ENCODE data around the gene PWWP2B. TPM values are rescaled to one million over a fixed set of nuclear protein-coding genes. Genes with fewer than 3 reads are reported as not detected.

Gene PWWP2B
- total and polyA plus RNA-seq, 9 of the 15 experiments (the other 6 are each of a cell fraction or from before 2014, with no cell fraction given), result 0.07 to 9.2 (median 1.6) TPM; not detected in 1

DNA sequence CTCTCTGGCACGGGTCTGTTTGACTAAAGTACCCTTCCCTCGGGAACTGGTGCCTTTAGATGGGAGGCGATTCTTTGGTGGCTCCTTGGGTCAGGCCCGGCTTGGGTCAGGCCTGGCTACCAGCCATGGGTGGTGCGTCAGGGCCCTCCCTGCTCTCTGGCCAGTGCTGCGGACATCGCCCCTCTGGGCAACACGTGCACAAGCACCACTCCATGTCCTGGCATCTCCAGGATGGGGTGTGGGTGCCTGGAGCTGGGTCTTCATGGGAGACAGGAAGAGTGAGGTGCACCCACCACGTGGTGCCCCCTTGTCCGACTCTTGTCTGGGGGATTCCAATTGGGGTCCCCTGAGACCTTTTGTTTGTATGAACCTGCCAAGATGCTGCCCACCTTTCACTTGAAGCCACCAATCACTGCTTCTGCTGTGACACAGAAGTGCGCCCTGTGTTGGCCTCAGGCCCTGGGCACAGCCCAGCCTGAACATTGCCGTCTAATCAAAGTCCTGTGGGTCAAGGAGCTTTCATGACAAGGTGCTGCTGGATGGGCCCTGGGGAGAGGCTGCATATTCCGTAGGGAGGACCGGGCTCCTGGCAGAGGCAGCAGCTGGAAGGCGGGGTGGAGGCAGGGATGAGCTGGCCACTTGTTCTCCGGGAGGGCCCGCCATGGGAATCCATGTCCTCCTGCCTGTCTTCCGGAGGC lies 11.1 kb upstream of the PWWP2B start:
- POLR2A ChIA-PET, result no interaction called here
- Histone ChIP-seq H3K9me1 (ENCODE audit: control insufficient read depth, insufficient read depth, low read length) (no peaks in the 10 kb centered on the region), H3K27ac (ENCODE audit: extremely low read depth, low read depth, low read length) (no peak overlapping the region), H3K27me3 (ENCODE audit: control insufficient read depth in 2 of 2, insufficient read depth in 2 of 2, low read length in 2 of 2) (peaks cover 0 to 4% of the 10 kb centered on the region in 2 experiments; a peak in 3 of 5 replicates), H3K9me3 (replicated peaks; ENCODE audit: control insufficient read depth, insufficient read depth, low read depth, low read length) (no peaks in the 10 kb centered on the region), H2AFZ (ENCODE audit: low read depth, low read length) (no peak overlapping the region), H3K4me2 (ENCODE audit: insufficient read depth, low read length) (no peak overlapping the region), H3K4me3 (no peak overlapping the region), H3K4me1 (replicated peaks in 1 of 2; ENCODE audit: control insufficient read depth in 2 of 2, insufficient read depth in 2 of 2, low read length in 2 of 2) (peaks cover 5 to 35% of the 10 kb centered on the region in 2 experiments), H3K9ac (ENCODE audit: insufficient read depth in 1 of 2, low read depth in 2 of 2, low read length in 2 of 2) (peak overlapping the region in 1 of 2 experiments; percentile 26; a peak in 1 of 4 replicates), H4K20me1 (replicated peaks; ENCODE audit: control insufficient read depth, insufficient read depth, low read length) (no peaks in the 10 kb centered on the region), H3K36me3 (ENCODE audit: control insufficient read depth, insufficient read depth, low read length) (no peaks in the 10 kb centered on the region), H3K79me2 (ENCODE audit: control insufficient read depth, insufficient read depth, low read length) (no peaks in the 10 kb centered on the region)
- intact Hi-C loops (cut with micrococcal nuclease) (no loop called here), in situ Hi-C loops (cut with MboI) (loop anchor here (10.0 kb wide), 1 partner anchor 249 kb away; no protein-coding TSS in a partner anchor)
- TF ChIP-seq ZNF583 (CRISPR knock-in tag; IDR thresholded peaks at IDR 0.05) (no peak), POLR3G (IDR thresholded peaks at IDR 0.05; ENCODE audit: extremely low read depth, insufficient read length, insufficient replicate concordance) (no peak), HDAC2 (IDR thresholded peaks at IDR 0.05) (no peak), TCF3 (CRISPR knock-in tag; IDR thresholded peaks at IDR 0.05) (no peak), ZNF79 (CRISPR knock-in tag; IDR thresholded peaks at IDR 0.05; ENCODE audit: low read depth) (no peak), XRCC4 (IDR thresholded peaks at IDR 0.05; ENCODE audit: extremely low read depth, insufficient read depth, insufficient read length) (no peak), RAD51 (IDR thresholded peaks at IDR 0.05; ENCODE audit: borderline replicate concordance, low read depth) (no peak)
- TF ChIP-seq, protein P1, sequence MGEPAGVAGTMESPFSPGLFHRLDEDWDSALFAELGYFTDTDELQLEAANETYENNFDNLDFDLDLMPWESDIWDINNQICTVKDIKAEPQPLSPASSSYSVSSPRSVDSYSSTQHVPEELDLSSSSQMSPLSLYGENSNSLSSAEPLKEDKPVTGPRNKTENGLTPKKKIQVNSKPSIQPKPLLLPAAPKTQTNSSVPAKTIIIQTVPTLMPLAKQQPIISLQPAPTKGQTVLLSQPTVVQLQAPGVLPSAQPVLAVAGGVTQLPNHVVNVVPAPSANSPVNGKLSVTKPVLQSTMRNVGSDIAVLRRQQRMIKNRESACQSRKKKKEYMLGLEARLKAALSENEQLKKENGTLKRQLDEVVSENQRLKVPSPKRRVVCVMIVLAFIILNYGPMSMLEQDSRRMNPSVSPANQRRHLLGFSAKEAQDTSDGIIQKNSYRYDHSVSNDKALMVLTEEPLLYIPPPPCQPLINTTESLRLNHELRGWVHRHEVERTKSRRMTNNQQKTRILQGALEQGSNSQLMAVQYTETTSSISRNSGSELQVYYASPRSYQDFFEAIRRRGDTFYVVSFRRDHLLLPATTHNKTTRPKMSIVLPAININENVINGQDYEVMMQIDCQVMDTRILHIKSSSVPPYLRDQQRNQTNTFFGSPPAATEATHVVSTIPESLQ (CRISPR knock-in tag; IDR thresholded peaks at IDR 0.05), result no peak
- TF ChIP-seq, protein P2, sequence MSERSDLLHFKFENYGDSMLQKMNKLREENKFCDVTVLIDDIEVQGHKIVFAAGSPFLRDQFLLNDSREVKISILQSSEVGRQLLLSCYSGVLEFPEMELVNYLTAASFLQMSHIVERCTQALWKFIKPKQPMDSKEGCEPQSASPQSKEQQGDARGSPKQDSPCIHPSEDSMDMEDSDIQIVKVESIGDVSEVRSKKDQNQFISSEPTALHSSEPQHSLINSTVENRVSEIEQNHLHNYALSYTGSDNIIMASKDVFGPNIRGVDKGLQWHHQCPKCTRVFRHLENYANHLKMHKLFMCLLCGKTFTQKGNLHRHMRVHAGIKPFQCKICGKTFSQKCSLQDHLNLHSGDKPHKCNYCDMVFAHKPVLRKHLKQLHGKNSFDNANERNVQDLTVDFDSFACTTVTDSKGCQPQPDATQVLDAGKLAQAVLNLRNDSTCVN (CRISPR knock-in tag; IDR thresholded peaks at IDR 0.05), result no peak
- no TSS peak for BruUV-seq (replicated peaks)
- no peak for DNase-seq (ENCODE audit: extremely low read depth in 1 of 4, low spot score in 3 of 4)
- FAIRE-seq, result no peak
- WGBS (ENCODE audit: insufficient coverage, low coverage, missing lambda C conversion rate), result 61% methylated on average over 14 of the region's 18 CpGs
- CTCF ChIA-PET (ENCODE audit: low intra/inter-chr PET ratio), result no interaction called here
- ATAC-seq, result no peak

All from K562 (cell line).